Lower lobe of right lung (tissue), 2 donors: ENCODE data around the gene SLC12A3. TPM values are rescaled to one million over a fixed set of nuclear protein-coding genes. Genes with fewer than 3 reads are reported as not detected.
"Not testable (repeated sequence)": the region's sequence is repeated elsewhere in the genome, so short reads cannot be mapped to it uniquely, and the experiment has no call there.

Source experiments
- ATAC-seq, 2 donors: fragments of 200-7000 bp; cut with Tn5 transposase; one replicate each; pipeline ENCODE4 v1.9.1; 2020 to 2022; ENCODE audit warnings: mild to moderate bottlenecking in 2 of 2, moderate library complexity in 2 of 2
- DNase-seq: peaks from one replicate; pipeline ENCODE4 v3.0.0-alpha.2; 2020
- H3K27ac ChIP-seq: fragments of 200-600 bp; one replicate; pipeline ENCODE4 v1.8.0; 2022
- H3K27me3 ChIP-seq: fragments of 200-600 bp; one replicate; pipeline ENCODE4 v1.8.0; 2022; ENCODE audit warnings: low read depth
- H3K36me3 ChIP-seq: fragments of 200-600 bp; one replicate; pipeline ENCODE4 v1.8.0; 2022; ENCODE audit warnings: mild to moderate bottlenecking
- H3K4me1 ChIP-seq: fragments of 200-600 bp; one replicate; pipeline ENCODE4 v1.8.0; 2022
- H3K4me3 ChIP-seq: fragments of 200-600 bp; one replicate; pipeline ENCODE4 v1.8.0; 2022; ENCODE audit warnings: mild to moderate bottlenecking
- H3K9me3 ChIP-seq: fragments of 200-600 bp; one replicate; pipeline ENCODE4 v1.8.0; 2022
- intact Hi-C: fragments of 100-400 bp; cut with DNase I; formaldehyde crosslinking; loops from one replicate; pipeline ENCODE4 v1.11.0; 2022
- total RNA-seq: library from RNA; stranded (reverse); fragmentation: NEBNext Ultra II Directional; extraction: Animal tissue kit (Norgen Biotek cat#: 25700); gene quantifications from one replicate; pipeline ENCODE4 v1.2.1, GENCODE V29; 2021
- TF ChIP-seq, protein P1 (sequence below): fragments of 200-600 bp; IDR thresholded peaks from one replicate; pipeline ENCODE4 v1.8.0; 2022; ENCODE audit warnings: antibody characterized with exemption, mild to moderate bottlenecking
- donor health status: DM: no; HTN: yes; CAD: no; lungs with severe emphysema.

SLC12A3 gene
- total RNA-seq, 1 donor from 2014 or later = not detected

DNA sequence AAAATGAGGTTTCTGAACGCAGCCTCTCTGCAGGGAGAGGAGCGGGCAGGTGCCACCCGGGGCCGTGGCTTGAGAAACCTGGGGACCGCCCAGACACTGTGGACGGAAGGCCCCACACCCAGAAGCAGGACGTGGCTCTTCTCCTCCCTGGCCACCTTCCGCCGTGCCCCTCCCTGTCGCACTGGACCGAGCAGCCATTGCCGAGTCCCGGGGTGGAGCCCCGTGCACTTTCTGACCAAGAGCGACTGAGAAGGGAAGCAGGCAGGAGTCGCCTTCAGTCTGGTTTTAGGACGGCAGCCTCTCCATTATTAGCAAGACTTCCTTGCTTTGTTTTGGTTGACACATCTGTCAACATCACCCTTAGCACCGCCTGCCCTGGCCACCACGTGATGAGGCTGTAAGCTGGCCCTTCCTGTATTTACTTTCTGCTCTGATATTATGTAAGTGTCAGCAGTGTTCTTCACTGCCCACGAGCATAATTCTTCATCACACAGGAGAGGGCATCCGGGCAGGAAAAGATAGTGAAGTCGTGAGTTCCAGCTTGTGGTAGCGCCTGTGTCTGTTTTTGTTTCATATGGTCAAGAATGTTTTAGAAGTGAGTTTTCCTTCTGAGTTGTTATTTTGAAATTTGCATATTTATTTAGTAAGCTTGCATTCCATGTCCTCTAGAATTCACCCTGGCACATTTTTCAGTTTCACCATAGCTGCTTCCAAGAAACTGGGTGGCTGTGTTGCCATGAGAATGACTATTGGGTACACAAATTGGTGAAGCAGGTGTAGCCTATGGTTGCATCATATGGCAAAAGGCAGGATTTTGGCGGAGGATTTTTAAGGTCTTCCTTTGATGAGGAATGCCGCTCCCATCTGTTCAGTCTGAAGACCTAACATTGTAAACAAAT lies 68.0 kb downstream of the SLC12A3 start:
- intact Hi-C loops = no loop called here
- ATAC-seq (peak; percentile 82 to 84), DNase-seq (peak; percentile 92)
- TF ChIP-seq, protein P1, sequence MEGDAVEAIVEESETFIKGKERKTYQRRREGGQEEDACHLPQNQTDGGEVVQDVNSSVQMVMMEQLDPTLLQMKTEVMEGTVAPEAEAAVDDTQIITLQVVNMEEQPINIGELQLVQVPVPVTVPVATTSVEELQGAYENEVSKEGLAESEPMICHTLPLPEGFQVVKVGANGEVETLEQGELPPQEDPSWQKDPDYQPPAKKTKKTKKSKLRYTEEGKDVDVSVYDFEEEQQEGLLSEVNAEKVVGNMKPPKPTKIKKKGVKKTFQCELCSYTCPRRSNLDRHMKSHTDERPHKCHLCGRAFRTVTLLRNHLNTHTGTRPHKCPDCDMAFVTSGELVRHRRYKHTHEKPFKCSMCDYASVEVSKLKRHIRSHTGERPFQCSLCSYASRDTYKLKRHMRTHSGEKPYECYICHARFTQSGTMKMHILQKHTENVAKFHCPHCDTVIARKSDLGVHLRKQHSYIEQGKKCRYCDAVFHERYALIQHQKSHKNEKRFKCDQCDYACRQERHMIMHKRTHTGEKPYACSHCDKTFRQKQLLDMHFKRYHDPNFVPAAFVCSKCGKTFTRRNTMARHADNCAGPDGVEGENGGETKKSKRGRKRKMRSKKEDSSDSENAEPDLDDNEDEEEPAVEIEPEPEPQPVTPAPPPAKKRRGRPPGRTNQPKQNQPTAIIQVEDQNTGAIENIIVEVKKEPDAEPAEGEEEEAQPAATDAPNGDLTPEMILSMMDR = no peak
- H3K27me3 ChIP-seq = no peaks in the 10 kb centered on the region
- peaks cover 61% of the 10 kb centered on the region for H3K4me1 ChIP-seq
- H3K36me3 ChIP-seq = peaks cover 45% of the 10 kb centered on the region
- peak overlapping the region; percentile 100 for H3K27ac ChIP-seq
- no peaks in the 10 kb centered on the region for H3K9me3 ChIP-seq
- H3K4me3 ChIP-seq = peak overlapping the region; percentile 99

DNA sequence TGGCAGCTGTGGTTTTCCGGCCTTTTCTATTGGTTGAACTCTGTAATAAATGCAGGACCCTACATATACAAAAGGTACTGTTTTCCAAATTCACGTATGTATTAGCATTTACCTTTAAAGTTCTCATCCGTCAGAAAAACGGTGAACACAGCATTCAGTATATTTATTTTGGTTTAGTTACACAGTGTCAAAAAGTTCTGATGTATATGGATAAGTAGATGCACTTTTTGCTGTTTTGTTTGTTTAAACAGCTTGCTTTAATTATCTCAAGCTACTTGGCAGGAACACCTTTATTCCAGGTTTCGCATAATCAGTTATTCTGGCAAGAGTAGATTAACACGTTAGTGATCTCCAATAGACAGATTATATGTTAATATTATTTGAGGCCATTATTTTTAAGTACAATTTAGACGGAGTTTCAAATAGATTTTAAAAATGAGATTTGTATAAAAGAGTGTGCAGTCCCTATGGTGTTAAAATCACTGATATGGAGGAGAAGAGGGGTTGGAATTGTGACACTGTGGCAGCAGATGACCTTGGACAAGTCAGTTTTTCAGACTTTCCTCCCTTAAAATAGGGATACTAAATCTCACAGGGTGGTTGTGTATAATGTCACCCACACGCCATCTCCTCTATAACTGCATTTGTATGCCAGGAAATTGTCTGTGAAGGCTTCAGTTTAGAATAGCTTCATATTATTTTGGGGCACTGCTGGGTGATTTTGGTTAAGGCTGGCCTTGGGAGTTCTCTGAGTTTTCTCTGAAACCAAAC lies 69.0 kb downstream of the SLC12A3 start:
- ATAC-seq (no peak), DNase-seq (no peak)
- Histone ChIP-seq H3K27me3 (no peaks in the 10 kb centered on the region), H3K4me3 (peak overlapping the region; percentile 99), H3K9me3 (no peaks in the 10 kb centered on the region), H3K36me3 (peaks cover 56% of the 10 kb centered on the region), H3K4me1 (peaks cover 71% of the 10 kb centered on the region), H3K27ac (peak overlapping the region; percentile 100)
- intact Hi-C loops = no loop called here
- TF ChIP-seq, protein P1 = no peak

DNA sequence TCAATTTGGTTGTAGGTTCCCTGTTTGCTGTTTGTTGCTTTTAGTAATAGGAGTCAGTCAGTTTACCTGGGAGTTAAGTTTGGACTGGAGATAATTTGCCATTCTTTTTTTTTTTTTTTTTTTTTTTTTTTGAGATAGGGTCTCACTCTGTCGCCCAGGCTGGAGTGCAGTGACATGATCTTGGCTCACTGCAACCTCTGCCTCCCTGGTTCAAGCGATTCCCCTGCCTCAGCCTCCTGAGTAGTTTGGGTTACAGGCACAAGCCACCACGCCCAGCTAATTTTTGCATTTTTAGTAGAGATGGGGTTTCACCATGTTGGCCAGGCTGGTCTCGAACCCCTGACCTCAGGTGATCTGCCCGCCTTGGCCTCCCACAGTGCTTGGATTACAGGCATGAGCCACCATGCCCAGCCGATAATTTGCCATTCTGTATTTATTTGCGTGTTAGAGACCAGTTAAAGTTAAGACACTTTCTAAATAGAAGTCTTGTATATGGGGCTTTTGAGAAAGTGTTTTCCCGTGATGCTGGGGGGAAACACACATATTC lies 69.7 kb downstream of the SLC12A3 start:
- peaks cover 78% of the 10 kb centered on the region for H3K4me1 ChIP-seq
- H3K4me3 ChIP-seq = peak overlapping the region; percentile 99
- DNase-seq, ATAC-seq, H3K27me3 ChIP-seq, H3K9me3 ChIP-seq, intact Hi-C loops: not testable (repeated sequence)
- peak overlapping the region; percentile 100 for H3K27ac ChIP-seq
- peaks cover 62% of the 10 kb centered on the region for H3K36me3 ChIP-seq

DNA sequence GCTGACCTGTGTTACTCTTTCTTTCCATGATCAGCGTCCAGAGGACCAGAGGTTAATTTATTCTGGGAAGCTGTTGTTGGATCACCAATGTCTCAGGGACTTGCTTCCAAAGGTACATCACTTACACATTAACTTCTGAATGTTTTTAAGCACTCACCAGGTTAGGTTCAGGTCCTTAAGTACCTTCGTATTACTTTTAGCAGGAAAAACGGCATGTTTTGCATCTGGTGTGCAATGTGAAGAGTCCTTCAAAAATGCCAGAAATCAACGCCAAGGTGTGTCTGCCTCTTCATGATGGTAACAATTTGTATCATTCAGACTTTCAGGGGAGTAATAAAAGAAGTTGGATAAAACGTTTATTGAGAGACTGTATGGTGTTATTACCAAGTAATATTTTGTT lies 70.2 kb downstream of the SLC12A3 start:
- H3K4me3 ChIP-seq = peak overlapping the region; percentile 99
- ATAC-seq (no peak), DNase-seq (no peak)
- H3K36me3 ChIP-seq = peaks cover 68% of the 10 kb centered on the region
- H3K9me3 ChIP-seq = no peaks in the 10 kb centered on the region
- intact Hi-C loops = no loop called here
- H3K27me3 ChIP-seq = no peaks in the 10 kb centered on the region
- H3K4me1 ChIP-seq = peaks cover 80% of the 10 kb centered on the region
- peak overlapping the region; percentile 100 for H3K27ac ChIP-seq
- TF ChIP-seq, protein P1 = no peak

DNA sequence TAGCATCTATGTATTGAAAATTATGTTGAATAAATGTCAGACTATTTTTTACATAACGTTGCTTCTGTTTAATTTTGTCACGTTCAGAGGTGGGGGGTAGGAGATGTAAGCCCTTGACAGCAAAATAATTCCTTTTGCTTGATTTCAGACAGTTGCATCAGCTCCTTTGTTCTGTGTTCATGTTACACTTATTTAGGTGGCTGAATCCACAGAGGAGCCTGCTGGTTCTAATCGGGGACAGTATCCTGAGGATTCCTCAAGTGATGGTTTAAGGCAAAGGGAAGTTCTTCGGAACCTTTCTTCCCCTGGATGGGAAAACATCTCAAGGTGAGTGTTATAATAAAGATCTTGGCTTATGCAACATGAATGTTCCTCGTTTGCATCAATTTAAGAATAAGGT lies 71.5 kb downstream of the SLC12A3 start:
- TF ChIP-seq, protein P1 = no peak
- intact Hi-C loops = no loop called here
- DNase-seq = no peak
- peak overlapping the region; percentile 99 for H3K4me3 ChIP-seq
- peaks cover 80% of the 10 kb centered on the region for H3K36me3 ChIP-seq
- no peak overlapping the region for H3K27ac ChIP-seq
- no peaks in the 10 kb centered on the region for H3K9me3 ChIP-seq
- H3K27me3 ChIP-seq = no peaks in the 10 kb centered on the region
- ATAC-seq = no peak
- peaks cover 74% of the 10 kb centered on the region for H3K4me1 ChIP-seq
